Measurements from ENCODE around the gene SRRD. TPM values are rescaled to one million over a fixed set of nuclear protein-coding genes. Genes with fewer than 3 reads are reported as not detected.

The SRRD gene
- total RNA-seq, 1 donor from 2014 or later: 34.4 TPM

- Mint-ChIP-seq H3K27ac (ENCODE audit: unreplicated experiment) (no peak overlapping the region), H3K9me3 (ENCODE audit: unreplicated experiment) (no peaks in the 10 kb centered on the region), H3K36me3 (ENCODE audit: low read depth, unreplicated experiment) (peaks cover 35% of the 10 kb centered on the region), H3K4me1 (ENCODE audit: low read depth, unreplicated experiment) (no peaks in the 10 kb centered on the region), H3K4me3 (ENCODE audit: unreplicated experiment) (no peak overlapping the region), H3K27me3 (ENCODE audit: low read depth, unreplicated experiment) (no peaks in the 10 kb centered on the region)
- H3K36me3 ChIP-seq (ENCODE audit: insufficient read depth, low read length): peaks cover 25% of the 10 kb centered on the region
- no peak overlapping the region for H2AFZ ChIP-seq (ENCODE audit: low read depth, low read length)
- no peak overlapping the region for H3K9ac ChIP-seq (ENCODE audit: low read length)
- no peaks in the 10 kb centered on the region for H3K9me3 ChIP-seq (ENCODE audit: insufficient read depth, low read depth, low read length)
- TF ChIP-seq EZH2 (IDR thresholded peaks at IDR 0.05; ENCODE audit: insufficient read depth, low read length): no peak
- no peak for TF ChIP-seq CTCF (IDR thresholded peaks at IDR 0.05; ENCODE audit: insufficient read depth, low read depth, low read length)
- peaks cover 4% of the 10 kb centered on the region for H3K4me1 ChIP-seq (ENCODE audit: insufficient read depth, low read length)
- H3K4me2 ChIP-seq (ENCODE audit: low read length): no peak overlapping the region
- no peak for DNase-seq (ENCODE audit: low read depth)
- FAIRE-seq: no peak
- H3K27me3 ChIP-seq (ENCODE audit: insufficient read depth, low read length): no peaks in the 10 kb centered on the region
- H3K79me2 ChIP-seq (ENCODE audit: insufficient read depth, low read length): peaks cover 5% of the 10 kb centered on the region
- H3K4me3 ChIP-seq (ENCODE audit: insufficient read depth, low read depth, low read length): no peak overlapping the region
- H4K20me1 ChIP-seq (ENCODE audit: insufficient read depth, low read length): peaks cover 20% of the 10 kb centered on the region
- H3K27ac ChIP-seq (ENCODE audit: low read depth, low read length): no peak overlapping the region
Measured at GRCh38 chr22:26534171-26534855, 50.6 kb downstream of the SRRD start.

GRCh38 chr22:26534874-26535602 lies 51.4 kb downstream of the SRRD start:
- Mint-ChIP-seq H3K27me3 (ENCODE audit: low read depth, unreplicated experiment) (no peaks in the 10 kb centered on the region), H3K4me1 (ENCODE audit: low read depth, unreplicated experiment) (no peaks in the 10 kb centered on the region), H3K9me3 (ENCODE audit: unreplicated experiment) (no peaks in the 10 kb centered on the region), H3K36me3 (ENCODE audit: low read depth, unreplicated experiment) (peaks cover 35% of the 10 kb centered on the region), H3K4me3 (ENCODE audit: unreplicated experiment) (no peak overlapping the region), H3K27ac (ENCODE audit: unreplicated experiment) (no peak overlapping the region)
- Histone ChIP-seq H3K9me3 (ENCODE audit: insufficient read depth, low read depth, low read length) (no peaks in the 10 kb centered on the region), H3K9ac (ENCODE audit: low read length) (no peak overlapping the region), H3K27ac (ENCODE audit: low read depth, low read length) (no peak overlapping the region), H3K4me1 (ENCODE audit: insufficient read depth, low read length) (peaks cover 4% of the 10 kb centered on the region), H3K4me3 (ENCODE audit: insufficient read depth, low read depth, low read length) (no peak overlapping the region), H4K20me1 (ENCODE audit: insufficient read depth, low read length) (peaks cover 20% of the 10 kb centered on the region), H3K27me3 (ENCODE audit: insufficient read depth, low read length) (no peaks in the 10 kb centered on the region), H2AFZ (ENCODE audit: low read depth, low read length) (no peak overlapping the region), H3K36me3 (ENCODE audit: insufficient read depth, low read length) (peaks cover 29% of the 10 kb centered on the region), H3K79me2 (ENCODE audit: insufficient read depth, low read length) (peaks cover 5% of the 10 kb centered on the region), H3K4me2 (ENCODE audit: low read length) (no peak overlapping the region)
- DNase-seq (ENCODE audit: low read depth) (no peak), FAIRE-seq (no peak)
- TF ChIP-seq CTCF (IDR thresholded peaks at IDR 0.05; ENCODE audit: insufficient read depth, low read depth, low read length): no peak

GRCh38 chr22:26535603-26535908 lies 51.9 kb downstream of the SRRD start:
- no peak for DNase-seq (ENCODE audit: low read depth)
- Histone ChIP-seq H3K4me1 (ENCODE audit: insufficient read depth, low read length) (peaks cover 4% of the 10 kb centered on the region), H3K27me3 (ENCODE audit: insufficient read depth, low read length) (no peaks in the 10 kb centered on the region), H3K79me2 (ENCODE audit: insufficient read depth, low read length) (peaks cover 5% of the 10 kb centered on the region), H3K4me3 (ENCODE audit: insufficient read depth, low read depth, low read length) (no peak overlapping the region), H3K4me2 (ENCODE audit: low read length) (no peak overlapping the region), H4K20me1 (ENCODE audit: insufficient read depth, low read length) (peaks cover 20% of the 10 kb centered on the region), H3K9me3 (ENCODE audit: insufficient read depth, low read depth, low read length) (no peaks in the 10 kb centered on the region), H3K36me3 (ENCODE audit: insufficient read depth, low read length) (peaks cover 31% of the 10 kb centered on the region), H2AFZ (ENCODE audit: low read depth, low read length) (no peak overlapping the region), H3K9ac (ENCODE audit: low read length) (no peak overlapping the region), H3K27ac (ENCODE audit: low read depth, low read length) (no peak overlapping the region)
- Mint-ChIP-seq H3K9me3 (ENCODE audit: unreplicated experiment) (no peaks in the 10 kb centered on the region), H3K27ac (ENCODE audit: unreplicated experiment) (no peak overlapping the region), H3K36me3 (ENCODE audit: low read depth, unreplicated experiment) (peaks cover 37% of the 10 kb centered on the region), H3K4me3 (ENCODE audit: unreplicated experiment) (no peak overlapping the region), H3K4me1 (ENCODE audit: low read depth, unreplicated experiment) (no peaks in the 10 kb centered on the region), H3K27me3 (ENCODE audit: low read depth, unreplicated experiment) (no peaks in the 10 kb centered on the region)
- TF ChIP-seq CTCF (IDR thresholded peaks at IDR 0.05; ENCODE audit: insufficient read depth, low read depth, low read length) (no peak), EZH2 (IDR thresholded peaks at IDR 0.05; ENCODE audit: insufficient read depth, low read length) (no peak)
- FAIRE-seq: no peak

Measured in astrocyte (in vitro differentiated cells and primary cell).